Prostate gland (tissue), 2 donors: ENCODE measurements around the gene MS4A6E.
"Not testable (repeated sequence)": the region's sequence is repeated elsewhere in the genome, so short reads cannot be mapped to it uniquely, and the experiment has no call there.

Source experiments
- POLR2A ChIP-seq: fragments of 450-650 bp; IDR thresholded peaks from one replicate; pipeline ENCODE4 v1.6.1; 2016; ENCODE audit warnings: antibody characterized with exemption, mild to moderate bottlenecking
- TF ChIP-seq, protein P1 (sequence below), 4 experiments: fragments of 200-600 bp in 2 of 4; fragments of 450-650 bp in 2 of 4; sonication (generic) in 2 of 4; IDR thresholded peaks; 1 replicate in 3 of 4; 2 replicates in 1 of 4; pipeline ENCODE4 v1.5.1; 2016 to 2019; ENCODE audit warnings: antibody characterized with exemption in 4 of 4, mild to moderate bottlenecking in 2 of 4, moderate library complexity in 2 of 4

DNA sequence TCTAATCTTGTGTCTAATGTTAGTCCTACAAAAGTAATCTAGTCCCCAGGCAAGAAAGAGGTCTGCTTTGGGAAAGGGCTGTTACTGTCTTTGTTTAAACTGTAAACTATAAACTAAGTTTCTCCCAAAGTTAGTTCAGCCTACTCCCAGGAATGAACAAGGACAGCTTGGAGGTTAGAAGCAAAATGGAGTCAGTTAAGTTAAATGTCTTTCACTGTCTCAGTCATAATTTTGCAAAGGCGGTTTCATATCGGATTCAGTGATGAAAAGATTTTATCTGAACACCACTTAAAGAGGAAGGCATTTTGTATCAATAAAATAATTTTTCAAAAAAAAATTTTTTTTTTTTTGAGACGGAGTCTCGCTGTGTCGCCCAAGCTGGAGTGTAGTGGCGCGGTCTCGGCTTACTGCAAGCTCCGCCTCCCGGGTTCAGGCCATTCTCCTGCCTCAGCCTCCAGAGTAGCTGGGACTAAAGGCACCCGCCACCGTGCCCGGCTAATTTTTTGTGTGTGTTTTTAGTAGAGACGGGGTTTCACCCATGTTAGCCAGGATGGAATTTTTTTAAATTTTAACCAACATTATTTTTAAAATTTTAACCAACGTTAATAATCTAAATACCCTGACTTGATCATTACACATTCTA lies 39.3 kb downstream of the MS4A6E start:
- TF ChIP-seq, protein P1, sequence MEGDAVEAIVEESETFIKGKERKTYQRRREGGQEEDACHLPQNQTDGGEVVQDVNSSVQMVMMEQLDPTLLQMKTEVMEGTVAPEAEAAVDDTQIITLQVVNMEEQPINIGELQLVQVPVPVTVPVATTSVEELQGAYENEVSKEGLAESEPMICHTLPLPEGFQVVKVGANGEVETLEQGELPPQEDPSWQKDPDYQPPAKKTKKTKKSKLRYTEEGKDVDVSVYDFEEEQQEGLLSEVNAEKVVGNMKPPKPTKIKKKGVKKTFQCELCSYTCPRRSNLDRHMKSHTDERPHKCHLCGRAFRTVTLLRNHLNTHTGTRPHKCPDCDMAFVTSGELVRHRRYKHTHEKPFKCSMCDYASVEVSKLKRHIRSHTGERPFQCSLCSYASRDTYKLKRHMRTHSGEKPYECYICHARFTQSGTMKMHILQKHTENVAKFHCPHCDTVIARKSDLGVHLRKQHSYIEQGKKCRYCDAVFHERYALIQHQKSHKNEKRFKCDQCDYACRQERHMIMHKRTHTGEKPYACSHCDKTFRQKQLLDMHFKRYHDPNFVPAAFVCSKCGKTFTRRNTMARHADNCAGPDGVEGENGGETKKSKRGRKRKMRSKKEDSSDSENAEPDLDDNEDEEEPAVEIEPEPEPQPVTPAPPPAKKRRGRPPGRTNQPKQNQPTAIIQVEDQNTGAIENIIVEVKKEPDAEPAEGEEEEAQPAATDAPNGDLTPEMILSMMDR (IDR thresholded peaks at IDR 0.05): not testable (repeated sequence)
- TF ChIP-seq POLR2A: not testable (repeated sequence)
